HCT116 (cell line): Measurements from ENCODE around the gene TENT4A. TPM values are rescaled to one million over a fixed set of nuclear protein-coding genes. Genes with fewer than 3 reads are reported as not detected.

Experiments
- ATAC-seq: fragments of 200-7000 bp; cut with Tn5 transposase; 2 replicates; pipeline ENCODE4 v1.9.1; 2020; ENCODE audit warnings: mild to moderate bottlenecking, moderate library complexity
- BruUV-seq: library from RNA; stranded (reverse); fragments of 400-500 nt; replicated peaks from 2 replicates; lab custom pipeline; 2021; lab: Mats Ljungman, UMichigan
- CTCF ChIA-PET: fragments of 300-600 bp; sonication (Branson Sonifier 250); formaldehyde crosslinking; loops from one replicate; lab custom pipeline; 2021; ENCODE audit warnings: antibody characterized with exemption; lab: Charles Lee
- POLR2A ChIA-PET: fragments of 300-600, 350-600 bp; sonication (Branson Sonifier 250); formaldehyde crosslinking; loops from one replicate; lab custom pipeline; 2021; ENCODE audit warnings: antibody characterized with exemption; lab: Charles Lee
- RAD21 ChIA-PET, 2 experiments: fragments of 300-600 bp; sonication (Branson Sonifier 250); formaldehyde crosslinking; loops; one replicate each; lab custom pipeline; 2023; ENCODE audit warnings: low total read pairs in 2 of 2; ENCODE audit not compliant: uncharacterized antibody in 2 of 2, unreplicated experiment in 2 of 2, low non-redundant PET in 1 of 2; lab: Charles Lee
- DNase-seq: peaks from one replicate; pipeline ENCODE4 v3.0.0-alpha.2; 2010; ENCODE audit warnings: low read depth, low spot score
- H2AFZ ChIP-seq: fragments of 200-600 bp; shearing (Covaris generic), sonication (generic); 2 replicates; pipeline ENCODE4 v1.6.1; 2017; ENCODE audit warnings: low read depth, mixed run types, mixed read lengths, antibody characterized with exemption, low read length; ENCODE audit not compliant: poor library complexity, severe bottlenecking
- H3K27ac ChIP-seq: 2 replicates; pipeline ENCODE4 v1.5.1; 2012; ENCODE audit warnings: low read depth, low read length
- H3K27me3 ChIP-seq: fragments of 200-600 bp; sonication (generic); 2 replicates; pipeline ENCODE4 v1.6.1; 2016; ENCODE audit warnings: mixed run types, low read length, mixed read lengths; ENCODE audit not compliant: insufficient read depth
- H3K36me3 ChIP-seq, 2 experiments: fragments of 200-500 bp in 1 of 2; fragments of 200-600 bp in 1 of 2; sonication (Bioruptor generic) in 1 of 2; sonication (generic) in 1 of 2; 2 replicates each; pipeline versions ENCODE4 v1.5.1 to v1.6.1; 2014 to 2016; ENCODE audit warnings: low read length in 2 of 2, inconsistent platforms in 1 of 2, mixed read lengths in 1 of 2, mixed run types in 1 of 2; ENCODE audit not compliant: insufficient read depth in 2 of 2, control insufficient read depth in 1 of 2
- H3K4me1 ChIP-seq, 2 experiments: fragments of 200-600 bp in 1 of 2; sonication (generic) in 1 of 2; 2 replicates each; pipeline versions ENCODE4 v1.5.1 to v1.6.1; 2012 to 2017; ENCODE audit warnings: low read length in 2 of 2, inconsistent platforms in 1 of 2, mild to moderate bottlenecking in 1 of 2, mixed read lengths in 1 of 2, mixed run types in 1 of 2, moderate library complexity in 1 of 2; ENCODE audit not compliant: insufficient read depth in 2 of 2, control insufficient read depth in 1 of 2
- H3K4me2 ChIP-seq: fragments of 200-600 bp; sonication (generic); 2 replicates; pipeline ENCODE4 v1.6.1; 2017; ENCODE audit warnings: mixed run types, low read length, mixed read lengths
- H3K4me3 ChIP-seq, 2 experiments: fragments of 200-600 bp in 1 of 2; sonication (generic) in 1 of 2; replicated peaks in 1 of 2; 2 replicates each; pipeline ENCODE4 v1.5.1; 2011 to 2016; ENCODE audit warnings: low read length in 2 of 2, control low read depth in 1 of 2, low read depth in 1 of 2, mild to moderate bottlenecking in 1 of 2, mixed read lengths in 1 of 2, mixed run types in 1 of 2
- H3K79me2 ChIP-seq: fragments of 200-600 bp; sonication (generic); 2 replicates; pipeline ENCODE4 v1.6.1; 2017; ENCODE audit warnings: mild to moderate bottlenecking, mixed run types, low read length, moderate library complexity, mixed read lengths; ENCODE audit not compliant: insufficient read depth
- H3K9ac ChIP-seq: fragments of 200-600 bp; sonication (generic); 2 replicates; pipeline ENCODE4 v1.6.1; 2016; ENCODE audit warnings: low read length, mixed read lengths
- H3K9me2 ChIP-seq: fragments of 200-600 bp; sonication (generic), shearing (Covaris generic); 2 replicates; pipeline ENCODE4 v1.6.1; 2017; ENCODE audit warnings: mixed run types, mild to moderate bottlenecking, moderate library complexity; ENCODE audit not compliant: insufficient read depth
- H3K9me3 ChIP-seq, 2 experiments: fragments of 200-500 bp in 1 of 2; fragments of 200-600 bp in 1 of 2; sonication (Bioruptor generic) in 1 of 2; sonication (generic) in 1 of 2; 2 replicates each; pipeline ENCODE4 v1.6.1; 2014 to 2017; ENCODE audit warnings: low read length in 2 of 2, mixed read lengths in 2 of 2, inconsistent platforms in 1 of 2, low read depth in 1 of 2, mild to moderate bottlenecking in 1 of 2, mixed run types in 1 of 2, moderate library complexity in 1 of 2; ENCODE audit not compliant: control insufficient read depth in 1 of 2, insufficient read depth in 1 of 2
- H4K20me1 ChIP-seq: fragments of 200-600 bp; sonication (generic), shearing (Covaris generic); 2 replicates; pipeline ENCODE4 v1.6.1; 2017; ENCODE audit warnings: mixed run types, mild to moderate bottlenecking, moderate library complexity; ENCODE audit not compliant: insufficient read depth
- ATF3 ChIP-seq: IDR thresholded peaks from 2 replicates; pipeline ENCODE4 v1.6.1; 2012
- CTCF ChIP-seq, 3 experiments: fragments of 200-600 bp in 1 of 3; sonication (generic) in 1 of 3; IDR thresholded peaks in 2 of 3; conservative IDR thresholded peaks in 1 of 3; 2 replicates each; pipeline ENCODE4 v1.5.1; 2012 to 2017; ENCODE audit warnings: low read depth in 2 of 3, low read length in 2 of 3, antibody characterized with exemption in 1 of 3, borderline replicate concordance in 1 of 3, control low read depth in 1 of 3, mild to moderate bottlenecking in 1 of 3, mixed read lengths in 1 of 3, mixed run types in 1 of 3, moderate library complexity in 1 of 3; ENCODE audit not compliant: insufficient read depth in 1 of 3
- ELF1 ChIP-seq: IDR thresholded peaks from 2 replicates; pipeline ENCODE4 v1.6.1; 2012; ENCODE audit warnings: low read depth, borderline replicate concordance
- EZH2phosphoT487 ChIP-seq: fragments of 200-600 bp; IDR thresholded peaks from 2 replicates; pipeline ENCODE4 v1.6.1; 2018; ENCODE audit warnings: antibody characterized with exemption, borderline replicate concordance
- FOSL1 ChIP-seq: IDR thresholded peaks from 2 replicates; pipeline ENCODE4 v1.6.1; 2012; ENCODE audit warnings: low read depth
- POLR2A ChIP-seq: IDR thresholded peaks from 2 replicates; pipeline ENCODE4 v1.7.0; 2011; ENCODE audit warnings: borderline replicate concordance; ENCODE audit not compliant: insufficient read depth, insufficient read length; ENCODE audit errors: extremely low read depth
- SRF ChIP-seq: IDR thresholded peaks from 2 replicates; pipeline ENCODE4 v1.6.1; 2012; ENCODE audit warnings: low read depth
- ZBTB33 ChIP-seq: IDR thresholded peaks from 2 replicates; pipeline ENCODE4 v1.6.1; 2011; ENCODE audit warnings: mild to moderate bottlenecking, low read length, moderate library complexity; ENCODE audit not compliant: insufficient replicate concordance; ENCODE audit errors: extremely low read depth
- ZNF274 ChIP-seq: fragments of 200-500 bp; sonication (Bioruptor generic); IDR thresholded peaks from 2 replicates; pipeline ENCODE4 v1.6.1; 2014; ENCODE audit warnings: mild to moderate bottlenecking, low read depth, low read length, inconsistent platforms
- intact Hi-C: fragments of 100-400 bp; cut with micrococcal nuclease; formaldehyde crosslinking; loops from 2 replicates; pipeline ENCODE4 v1.10.0; 2022
- total RNA-seq: library from RNA; stranded (reverse); gene quantifications from one replicate; pipeline ENCODE4 v1.2.1, GENCODE V29; 2021; ENCODE audit not compliant: unreplicated experiment

TENT4A gene
- total RNA-seq, 1 experiment from 2014 or later, result 39.8 TPM

- Histone ChIP-seq H3K4me2 (no peak overlapping the region), H3K79me2 (no peaks in the 10 kb centered on the region), H3K36me3 (no peaks in the 10 kb centered on the region), H3K9ac (no peak overlapping the region), H2AFZ (no peak overlapping the region), H3K9me3 (no peaks in the 10 kb centered on the region), H3K4me1 (peaks cover under 1 to 3% of the 10 kb centered on the region in 2 experiments; a peak in 2 of 4 replicates), H3K27me3 (no peaks in the 10 kb centered on the region), H3K4me3 (no peak overlapping the region), H3K27ac (no peak overlapping the region), H3K9me2 (no peaks in the 10 kb centered on the region), H4K20me1 (no peaks in the 10 kb centered on the region)
- ATAC-seq, result no peak
- RAD21 ChIA-PET, result no interaction called here
- CTCF ChIA-PET, result no interaction called here
- POLR2A ChIA-PET, result no interaction called here
- no peak for TF ChIP-seq ZBTB33
- no peak for TF ChIP-seq SRF
- TF ChIP-seq ATF3, result no peak
- no peak for TF ChIP-seq POLR2A
- TF ChIP-seq CTCF (IDR thresholded peaks at IDR 0.05 in 2 of 3, conservative IDR thresholded peaks at IDR 0.05 in 1 of 3; ENCODE audit: borderline replicate concordance in 1 of 3, insufficient read depth in 1 of 3, low read depth in 2 of 3, low read length in 2 of 3), result no peak
- no peak for TF ChIP-seq ZNF274
- TF ChIP-seq FOSL1, result no peak
- no peak for TF ChIP-seq ELF1
- TF ChIP-seq EZH2phosphoT487, result no peak
- no TSS peak for BruUV-seq
- no peak for DNase-seq
- intact Hi-C loops, result no loop called here
Measured at GRCh38 chr5:6698696-6699095, 14.5 kb upstream of the TENT4A start.
